HuH-7.5 (cell line): ENCODE data around the gene MAOA.
"Not testable (repeated sequence)": the region's sequence is repeated elsewhere in the genome, so short reads cannot be mapped to it uniquely, and the experiment has no call there.

ENCODE experiments used
- DNase-seq: peaks from one replicate; pipeline ENCODE4 v3.0.0; 2011; ENCODE audit warnings: low spot score

The MAOA gene

DNA sequence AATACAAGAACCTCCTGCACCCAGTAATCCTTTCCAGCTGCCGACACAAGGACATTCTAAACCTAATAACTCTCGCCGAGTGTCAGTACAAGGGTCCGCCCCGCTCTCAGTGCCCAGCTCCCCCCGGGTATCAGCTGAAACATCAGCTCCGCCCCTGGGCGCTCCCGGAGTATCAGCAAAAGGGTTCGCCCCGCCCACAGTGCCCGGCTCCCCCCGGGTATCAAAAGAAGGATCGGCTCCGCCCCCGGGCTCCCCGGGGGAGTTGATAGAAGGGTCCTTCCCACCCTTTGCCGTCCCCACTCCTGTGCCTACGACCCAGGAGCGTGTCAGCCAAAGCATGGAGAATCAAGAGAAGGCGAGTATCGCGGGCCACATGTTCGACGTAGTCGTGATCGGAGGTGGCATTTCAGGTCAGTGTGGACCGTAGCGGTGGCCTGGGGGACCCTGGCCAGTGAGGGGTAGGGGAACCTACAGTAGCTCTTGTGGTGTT is at the start of gene MAOA:
TSS of gene MAOA (plus strand) at position 295 of the 490 bp plus-strand sequence. CDS start at position 338, 43 bp downstream.
- peak; percentile 37 for DNase-seq

DNA sequence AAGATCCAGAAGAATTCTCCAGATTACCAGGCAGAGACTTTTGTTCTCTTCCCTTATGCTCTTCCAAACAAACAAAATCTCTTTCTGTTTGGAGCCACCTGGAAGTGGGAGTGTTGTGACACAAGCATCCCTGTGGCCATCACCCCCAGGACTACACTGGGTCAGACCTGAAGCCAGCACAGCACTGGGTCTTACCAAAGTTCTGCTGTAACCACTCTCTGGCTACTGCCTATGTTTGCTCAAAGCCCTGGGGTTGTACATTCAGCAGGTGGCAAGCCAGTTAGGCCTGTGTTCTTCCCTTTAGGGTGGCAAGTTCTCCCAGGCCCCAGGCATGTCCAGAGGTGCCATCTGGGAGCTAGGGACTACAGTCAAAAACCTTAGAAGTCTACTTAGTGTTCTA is 43.7 kb upstream of the MAOA start:
- DNase-seq, result no peak

DNA sequence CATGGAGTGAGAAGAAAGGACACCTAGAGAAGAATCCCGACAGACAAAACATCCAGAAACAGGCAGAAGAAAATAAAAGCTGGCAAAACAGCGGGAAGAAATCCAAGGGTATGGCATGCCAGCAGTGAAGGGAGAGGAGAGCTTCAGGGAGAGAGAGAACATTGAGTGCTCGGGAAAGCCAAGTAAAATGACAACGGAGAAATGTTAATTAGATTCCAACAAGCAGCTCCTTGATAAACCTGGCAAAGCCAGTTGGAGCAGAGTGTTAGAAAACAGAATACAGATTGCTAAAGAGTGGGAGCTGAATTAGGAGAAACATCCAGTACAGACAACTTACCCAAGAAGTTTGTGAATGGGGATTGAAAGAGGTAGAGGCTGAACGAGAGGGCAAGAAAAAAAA is 40.4 kb upstream of the MAOA start:
- DNase-seq, result no peak

DNA sequence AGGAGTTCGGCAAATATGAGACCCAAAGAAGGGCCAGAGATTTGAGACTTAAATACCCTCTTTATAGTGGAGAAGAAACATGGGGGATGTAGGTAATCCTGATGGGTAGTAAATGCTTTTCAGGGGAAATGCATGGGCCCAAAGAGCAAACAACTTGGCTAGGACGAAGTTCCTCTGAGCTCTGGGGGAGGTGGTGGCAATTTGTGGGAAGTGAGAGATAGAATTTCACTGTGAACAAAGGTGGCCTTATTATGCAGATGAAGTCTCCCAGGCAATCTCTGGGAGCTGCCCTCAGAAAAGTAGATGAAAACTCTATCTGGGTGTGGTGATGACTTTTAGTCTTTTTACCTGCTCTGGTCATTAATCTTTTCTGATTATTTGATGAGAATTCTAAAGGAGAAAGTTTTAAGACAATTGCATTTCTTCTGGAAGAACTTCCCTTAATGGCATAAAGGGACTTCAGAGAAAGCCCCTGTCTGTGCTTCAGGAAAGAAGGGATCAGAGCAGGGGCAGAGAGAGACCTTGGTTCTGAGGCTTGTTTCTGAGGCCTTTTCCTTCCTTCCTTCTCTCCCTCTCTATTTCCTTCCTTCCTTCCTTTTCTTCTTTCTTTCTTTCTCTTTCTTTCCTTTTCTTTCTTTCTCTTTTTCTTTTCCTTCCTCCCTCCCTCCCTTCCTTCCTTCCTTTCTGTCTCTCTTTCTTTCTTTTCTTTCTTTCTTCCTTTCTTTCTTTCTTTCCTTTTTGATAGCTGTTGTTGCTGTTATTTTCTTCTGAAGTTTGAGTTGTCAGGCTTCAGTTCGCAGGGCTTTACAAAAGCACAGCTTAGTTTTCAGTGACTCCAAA is 37.5 kb upstream of the MAOA start:
- no peak for DNase-seq

DNA sequence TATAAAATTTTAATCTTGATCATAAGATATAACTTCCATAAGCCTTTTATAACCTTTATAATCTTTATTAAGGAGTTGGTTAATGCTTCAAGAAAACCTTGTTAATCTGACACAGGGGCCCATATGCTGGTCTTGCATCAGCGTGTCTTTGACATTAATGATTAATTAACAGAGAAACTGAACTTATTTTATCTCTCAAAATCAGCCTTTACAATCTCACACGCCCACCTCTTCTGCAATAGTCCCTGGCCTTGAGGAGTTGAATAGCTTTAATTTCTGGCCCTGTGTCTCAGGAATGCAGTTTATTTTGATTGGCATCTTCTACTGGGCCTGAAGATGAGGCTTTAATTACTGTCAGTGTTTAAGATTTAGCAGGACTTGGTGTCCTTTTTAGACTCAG is 36.2 kb upstream of the MAOA start:
- DNase-seq, result not testable (repeated sequence)

DNA sequence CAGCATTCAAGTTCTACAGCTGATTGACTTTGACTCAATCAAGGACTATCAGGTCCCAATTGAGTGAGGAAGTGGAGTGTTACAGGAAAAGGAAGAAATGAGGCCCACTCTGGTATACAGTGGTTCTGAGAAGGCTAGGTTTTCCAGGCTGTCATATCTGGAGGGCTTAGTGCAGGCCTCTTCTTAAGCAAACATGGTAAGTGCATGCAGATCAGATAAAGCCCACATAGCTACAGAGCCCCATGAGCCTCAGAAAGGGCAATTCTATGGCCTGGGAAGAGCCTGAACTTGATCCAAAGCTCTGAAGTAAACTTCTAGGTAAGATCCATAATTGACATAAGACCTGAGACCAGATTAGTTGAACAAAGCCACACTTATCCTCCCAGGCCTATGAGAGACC is 29.0 kb upstream of the MAOA start:
- no peak for DNase-seq

DNA sequence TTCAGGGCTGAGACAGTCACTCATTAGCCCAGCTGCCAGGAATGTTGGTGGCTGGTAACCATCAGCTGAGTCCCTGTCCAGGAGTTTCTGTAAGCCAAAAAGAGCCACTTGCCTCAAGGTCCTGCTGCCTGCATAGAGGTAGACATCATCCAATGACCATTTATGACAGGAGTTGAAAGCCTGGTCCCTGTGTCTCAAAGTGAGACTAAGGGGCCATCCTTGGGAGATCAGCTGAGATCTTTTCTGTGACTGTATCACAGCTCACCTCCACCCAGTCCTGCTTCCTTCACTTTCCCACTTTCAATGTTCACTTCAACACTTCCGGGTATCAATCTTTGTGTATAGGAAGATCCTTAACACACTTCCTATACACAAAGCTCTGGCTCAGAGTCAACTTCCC is 28.4 kb upstream of the MAOA start:
- DNase-seq, result no peak

DNA sequence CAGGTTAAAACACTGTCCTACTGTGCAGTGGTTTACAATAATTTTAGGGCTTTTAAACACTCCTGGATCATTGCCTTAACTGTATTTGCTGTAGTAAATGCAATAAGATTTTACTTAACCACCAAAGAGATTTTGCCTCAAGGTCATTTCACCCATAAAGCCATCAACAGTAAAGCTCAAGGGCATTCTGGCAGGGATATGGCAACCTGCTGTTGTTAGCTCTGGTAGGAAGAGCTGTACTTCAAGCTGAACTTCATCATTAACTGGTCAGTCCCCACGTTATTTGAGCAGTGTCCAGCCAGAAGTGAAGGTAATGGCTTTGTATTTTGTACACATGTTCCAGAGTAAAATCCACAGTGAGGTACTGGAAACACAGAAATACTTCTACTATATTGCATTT is 26.9 kb upstream of the MAOA start:
- DNase-seq, result no peak

DNA sequence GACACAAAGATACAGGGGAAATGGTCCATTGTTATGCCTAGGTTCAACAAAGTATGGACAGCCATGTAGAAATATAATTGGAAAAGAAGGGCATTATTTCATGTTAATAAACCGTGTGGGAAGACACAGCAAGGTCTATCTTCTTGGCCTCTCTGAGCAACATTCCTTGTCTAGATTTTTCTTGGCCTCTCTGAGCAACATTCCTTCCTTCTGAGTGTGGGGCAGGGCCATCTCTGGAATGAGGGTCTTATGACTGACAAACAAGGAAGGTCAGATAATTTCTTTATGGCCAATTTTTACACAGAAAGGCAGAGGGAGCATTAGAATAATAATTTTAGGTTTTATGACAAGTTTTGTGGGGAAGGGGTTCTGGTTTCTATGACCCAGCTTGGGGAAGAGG is 24.3 kb upstream of the MAOA start:
- DNase-seq, result no peak

DNA sequence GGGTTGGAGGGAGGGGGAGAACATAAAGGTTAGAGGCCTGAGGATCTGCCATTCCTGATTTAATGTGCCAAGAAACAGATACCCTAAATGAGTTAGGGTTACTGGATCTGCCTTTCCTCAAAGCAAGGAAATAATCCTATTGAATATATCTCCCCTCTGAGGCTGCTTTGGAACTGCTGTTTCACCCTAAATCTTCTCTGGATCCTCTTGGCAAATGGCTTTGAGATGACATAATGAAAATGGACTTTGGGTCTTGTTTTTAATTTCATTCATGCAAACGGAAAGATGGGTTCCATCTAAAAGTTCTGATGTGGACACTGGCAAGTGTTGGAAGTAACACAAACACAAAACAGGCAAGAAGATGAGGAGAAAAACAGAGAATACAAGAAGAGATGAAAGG is 23.0 kb upstream of the MAOA start:
- DNase-seq, result no peak

DNA sequence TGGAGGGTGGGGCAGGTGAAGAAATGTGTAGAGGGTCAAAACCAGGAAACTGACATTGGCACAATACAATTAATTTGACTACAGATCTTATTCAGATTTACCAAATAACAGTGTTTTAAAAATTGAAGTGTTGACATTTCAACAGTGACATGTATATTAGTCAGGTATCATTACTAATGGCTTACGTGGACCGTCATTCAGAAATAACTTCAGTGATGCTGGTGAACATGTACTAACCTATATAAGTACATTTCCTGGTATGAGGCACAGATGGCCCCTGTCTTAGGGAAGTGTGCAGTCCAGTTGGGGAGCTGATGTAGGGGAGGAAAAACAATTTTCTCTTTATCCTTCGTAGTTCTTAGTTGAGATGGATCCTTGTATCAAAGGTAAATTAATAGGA is 22.3 kb upstream of the MAOA start:
- DNase-seq, result no peak

DNA sequence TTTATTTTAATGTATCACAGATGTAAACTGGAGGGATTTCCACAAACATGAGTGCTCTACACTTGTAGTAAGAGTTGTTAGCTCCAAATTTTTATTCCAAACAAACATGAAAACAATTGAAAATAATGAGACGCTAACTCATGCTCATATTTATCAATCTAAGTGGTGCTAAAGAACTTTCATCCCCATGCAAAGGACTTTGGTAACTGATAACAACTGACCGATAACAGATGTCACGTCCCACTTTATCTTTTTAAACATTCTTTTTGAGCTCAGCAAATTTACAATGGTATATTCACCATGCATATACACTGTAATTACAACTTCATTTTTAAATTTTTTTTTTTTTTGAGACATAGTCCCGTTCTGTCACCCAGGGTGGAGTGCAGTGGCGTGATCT is 15.6 kb upstream of the MAOA start:
- DNase-seq, result no peak

DNA sequence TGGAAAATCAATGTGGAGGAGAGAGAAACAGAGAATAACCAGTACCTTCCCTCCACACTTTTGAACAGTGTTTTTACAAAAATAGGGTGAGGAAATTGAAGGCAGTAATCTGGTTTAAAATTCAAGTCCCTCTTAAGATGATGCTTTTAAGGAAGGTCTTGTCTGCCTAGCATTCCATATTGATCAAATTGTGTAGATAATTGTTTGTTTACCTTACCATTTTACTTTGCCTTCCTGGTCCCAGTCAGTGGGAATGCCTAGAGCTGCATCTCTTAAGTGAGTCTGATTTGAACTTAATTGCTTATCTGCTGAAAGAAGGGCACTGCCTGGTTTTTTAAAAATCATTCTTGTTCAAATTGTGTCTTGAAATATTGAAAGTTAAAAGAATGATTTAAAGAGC is 14.4 kb upstream of the MAOA start:
- no peak for DNase-seq

DNA sequence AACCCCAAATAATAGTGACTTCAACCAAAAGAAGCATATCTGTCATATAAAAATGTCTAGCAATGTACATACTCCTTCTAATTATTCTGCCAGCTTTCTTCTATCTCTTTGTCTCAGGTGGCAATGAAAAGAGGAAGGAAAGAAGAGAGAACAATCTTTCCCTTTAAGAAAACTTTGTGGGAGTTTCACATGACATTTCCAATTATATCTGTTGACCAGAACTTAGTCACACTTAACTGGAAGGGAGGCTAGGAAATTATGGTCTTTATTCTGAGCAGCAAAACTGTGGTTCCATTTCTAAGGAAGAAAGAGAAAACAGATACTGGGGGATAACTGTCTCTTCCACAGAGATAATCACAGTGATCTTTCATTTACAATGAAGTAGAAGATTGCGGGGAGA is 12.9 kb upstream of the MAOA start:
- no peak for DNase-seq

DNA sequence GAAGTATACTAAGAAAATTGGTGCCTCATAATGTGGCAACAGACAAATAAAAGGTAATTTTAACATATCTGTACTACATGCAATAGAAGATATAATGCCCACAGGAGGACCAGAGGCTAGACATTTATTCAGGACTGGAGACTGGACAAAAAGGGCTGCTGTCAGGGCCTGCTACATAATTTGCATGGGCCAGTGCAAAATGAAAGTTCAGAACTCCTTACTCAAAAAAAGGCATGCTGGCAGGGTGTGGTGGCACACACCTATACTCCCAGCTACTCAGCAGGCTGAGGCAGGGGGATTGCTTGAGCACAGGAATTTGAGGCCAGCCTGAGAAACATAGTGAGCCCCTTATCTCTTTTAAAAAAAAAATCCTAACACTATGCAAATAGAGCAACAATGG is 12.4 kb upstream of the MAOA start:
- no peak for DNase-seq

DNA sequence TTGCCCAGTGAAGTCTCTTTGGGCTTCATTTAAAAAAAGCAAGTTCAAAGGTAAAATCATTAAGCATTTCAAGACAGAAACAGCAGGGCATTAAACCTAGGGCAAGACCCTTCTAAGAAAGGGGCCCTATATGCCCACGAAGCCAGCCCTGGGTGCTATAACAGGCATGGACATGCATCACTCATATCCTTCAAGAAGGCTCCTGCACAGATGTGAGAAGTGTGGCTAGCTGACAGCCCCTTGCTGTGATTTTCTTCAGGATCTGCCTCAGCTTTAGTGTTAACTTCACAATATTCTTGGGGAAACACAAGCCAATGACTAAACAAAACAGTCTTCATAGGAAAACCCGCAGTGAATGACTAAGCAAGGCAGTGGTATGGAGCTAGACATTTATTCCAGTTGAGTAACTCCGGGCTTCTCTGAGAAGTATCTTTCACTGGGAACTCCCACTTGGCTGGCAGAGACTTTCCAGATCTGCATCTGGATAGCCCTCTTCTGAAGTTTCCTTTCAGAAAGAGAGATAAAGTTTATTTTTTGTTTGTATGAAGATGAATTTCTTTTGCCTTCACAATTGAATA is 11.9 kb upstream of the MAOA start:
- no peak for DNase-seq

DNA sequence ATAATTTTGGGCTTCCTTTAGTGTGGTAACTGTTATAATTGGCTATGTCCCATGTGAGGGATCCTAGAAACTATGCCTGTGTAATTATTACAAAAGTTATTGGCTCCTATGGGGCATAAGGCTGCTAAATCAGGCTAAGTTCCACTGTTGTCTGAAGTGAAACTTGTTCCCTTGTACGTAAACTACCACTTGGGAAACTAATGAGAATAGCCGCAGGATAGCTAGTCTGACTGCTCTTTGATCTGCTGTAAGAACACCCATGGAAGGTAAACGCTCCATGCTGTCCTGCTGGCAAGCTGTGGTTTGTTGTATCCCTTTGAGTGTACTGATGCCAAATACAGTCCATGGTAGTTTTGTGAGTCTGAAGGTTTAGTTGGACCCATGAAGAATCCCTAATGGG is 9.3 kb upstream of the MAOA start:
- DNase-seq, result no peak

DNA sequence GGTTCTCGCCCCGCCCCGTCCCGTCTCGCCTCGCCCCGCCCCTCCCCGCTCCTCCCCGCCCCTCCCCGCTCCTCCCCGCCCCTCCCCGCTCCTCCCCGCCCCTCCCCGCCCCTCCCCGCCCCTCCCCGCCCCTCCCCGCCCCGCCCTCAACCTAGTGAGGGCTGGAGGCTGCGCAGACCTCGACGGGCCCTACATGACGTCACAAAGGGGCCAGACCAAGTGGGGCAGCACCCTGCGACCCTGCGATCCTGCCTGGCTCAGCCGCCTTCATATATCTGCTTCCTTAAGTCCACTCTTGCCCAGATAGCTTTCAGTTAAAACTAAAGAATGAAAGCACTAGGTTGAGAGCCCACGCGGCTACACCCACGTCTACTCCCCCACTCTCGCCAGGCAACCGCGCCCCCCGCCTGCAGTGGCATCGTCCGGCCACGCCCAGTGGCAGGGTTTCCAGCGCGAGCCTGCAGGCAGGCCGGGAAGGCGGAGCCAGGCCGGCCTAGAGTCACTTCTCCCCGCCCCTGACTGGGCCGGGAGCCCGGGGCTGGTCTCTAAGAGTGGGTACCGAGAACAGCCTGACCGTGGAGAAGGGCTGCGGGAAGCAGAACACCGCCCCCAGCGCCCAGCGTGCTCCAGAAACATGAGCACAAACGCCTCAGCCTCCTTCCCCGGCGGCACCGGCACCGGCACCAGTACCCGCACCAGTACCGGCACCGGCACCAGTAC is 1.5 kb upstream of the MAOA start:
- DNase-seq, result peak; percentile 66

DNA sequence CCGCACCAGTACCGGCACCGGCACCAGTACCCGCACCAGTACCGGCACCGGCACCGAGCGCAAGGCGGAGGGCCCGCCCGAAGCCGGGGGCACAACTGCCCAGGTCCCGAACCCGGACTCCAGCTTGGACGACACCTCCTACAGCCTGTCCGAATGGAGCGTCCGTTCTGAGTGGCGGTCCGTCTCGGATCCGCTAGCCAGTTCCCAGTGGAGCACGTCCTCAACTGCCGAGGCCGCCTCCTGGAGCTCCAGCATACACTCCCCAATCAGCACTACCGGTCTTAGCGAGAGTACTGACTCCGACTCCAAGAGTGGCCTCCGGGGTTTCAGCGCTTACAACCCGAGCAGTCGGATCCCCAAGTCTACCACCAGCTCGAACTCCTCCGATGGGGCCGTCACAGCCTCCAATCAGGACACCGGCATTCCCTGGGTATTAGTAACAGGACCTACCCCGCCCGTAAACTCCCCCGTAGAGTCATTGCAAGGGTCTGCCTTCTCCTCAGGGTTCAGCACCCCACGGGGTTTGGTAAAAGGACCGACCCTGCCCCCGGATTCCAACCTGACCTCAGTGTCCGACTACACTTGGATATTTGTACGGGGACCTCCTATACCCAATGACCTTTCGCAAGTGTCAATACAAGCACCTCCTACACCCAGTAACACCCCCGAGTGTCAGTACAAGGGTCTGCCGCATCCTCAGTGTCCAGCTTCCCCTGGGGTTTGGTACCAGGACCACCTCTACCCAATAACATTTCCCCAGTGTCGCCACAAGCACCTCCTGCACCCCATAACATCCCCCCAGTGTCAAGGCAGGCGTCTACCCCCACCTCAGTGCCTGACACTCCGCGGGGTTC is 721 bp upstream of the MAOA start:
- DNase-seq, result no peak

DNA sequence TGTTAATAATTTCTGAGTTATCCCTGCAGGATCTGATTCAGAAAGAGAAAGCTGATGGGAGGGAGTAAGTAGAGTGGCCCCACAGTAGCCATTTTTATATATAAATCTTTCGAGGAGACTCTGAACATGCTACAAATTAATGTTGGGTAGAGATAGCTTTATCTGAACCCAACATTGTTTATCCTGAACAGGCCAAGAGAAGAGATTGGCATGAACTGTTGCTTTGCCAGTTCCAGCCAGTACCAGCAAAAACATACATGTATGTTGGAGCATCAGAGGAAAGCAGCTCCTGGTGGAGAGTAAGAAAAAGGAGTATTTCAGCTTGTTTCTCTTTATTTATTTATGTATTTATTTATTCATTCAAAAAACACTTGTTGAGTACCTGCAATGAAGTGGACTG is 1.6 kb downstream of the MAOA start:
- DNase-seq, result no peak

DNA sequence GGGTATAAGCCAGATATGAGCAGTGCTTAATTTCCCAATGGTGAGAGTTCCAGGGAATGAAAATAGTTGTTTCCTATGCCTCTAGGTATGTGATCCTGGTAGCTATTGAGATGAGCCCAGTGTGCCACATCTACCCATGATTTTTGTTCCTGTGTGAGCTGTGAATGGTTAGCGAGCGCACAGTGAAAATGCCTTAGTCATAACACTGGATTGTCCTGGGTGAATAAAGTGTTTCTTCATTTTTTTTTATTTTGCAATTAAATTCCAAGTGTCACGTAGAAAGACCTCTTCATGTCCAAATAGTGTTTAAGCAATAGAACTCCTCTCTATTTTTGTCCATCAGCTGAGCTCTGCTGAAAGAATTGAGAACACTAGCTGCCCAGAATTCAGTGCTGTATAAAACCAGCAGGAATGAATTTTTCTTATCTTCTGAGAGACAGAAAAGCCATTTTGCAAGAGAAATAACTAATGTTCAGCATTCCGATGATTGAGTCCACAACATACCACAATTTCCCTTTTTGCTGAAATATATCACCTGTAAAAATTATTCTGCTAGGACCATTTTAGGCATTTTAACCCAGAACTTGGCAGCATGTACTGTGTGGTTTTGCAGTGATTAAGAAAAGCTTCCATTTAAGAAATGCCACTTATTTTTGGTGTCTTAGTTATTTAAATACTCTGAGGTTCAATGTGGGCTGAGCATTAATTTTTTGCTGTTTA is 5.6 kb downstream of the MAOA start:
- DNase-seq, result no peak

DNA sequence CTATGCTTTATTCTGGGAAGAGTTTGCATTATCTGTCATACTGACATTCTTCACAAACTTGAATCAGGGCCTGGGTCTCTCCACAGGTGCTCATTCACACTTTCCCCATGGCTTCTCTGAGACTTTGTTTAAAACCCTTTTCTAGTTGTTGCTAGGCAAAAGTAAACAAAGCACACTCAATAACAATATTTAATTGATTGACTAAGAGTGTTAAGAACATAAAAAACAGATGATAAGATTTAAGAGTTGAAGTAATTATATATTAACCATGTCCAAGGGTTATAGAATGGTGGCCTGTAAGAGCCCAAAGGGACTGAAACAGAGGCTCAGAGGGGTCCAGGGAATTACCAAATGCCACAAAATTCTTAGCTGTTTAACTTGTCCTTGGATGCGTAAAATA is 7.1 kb downstream of the MAOA start:
- DNase-seq, result no peak
